ENCODE measurements around the gene HSD11B1L.

HSD11B1L gene

GRCh38 chr19:5713228-5713627 is 32.4 kb downstream of the HSD11B1L start:
- Histone ChIP-seq H3K18ac (ENCODE audit: low read depth in 1 of 2, low read length in 2 of 2) (no peak overlapping the region), H2AFZ (ENCODE audit: low read depth, low read length) (no peak overlapping the region), H3K27me3 (ENCODE audit: control insufficient read depth in 1 of 2, insufficient read depth in 1 of 2, low read length in 2 of 2) (no peaks in the 10 kb centered on the region), H2BK5ac (ENCODE audit: low read depth, low read length, poor library complexity, severe bottlenecking) (no peak overlapping the region), H3K36me3 (ENCODE audit: control insufficient read depth in 1 of 2, insufficient read depth in 2 of 2, low read depth in 1 of 2, low read length in 2 of 2) (peaks cover 53 to 57% of the 10 kb centered on the region in 2 experiments), H3K4me3 (ENCODE audit: insufficient read depth in 1 of 2, low read depth in 1 of 2, low read length in 2 of 2) (no peak overlapping the region), H4K91ac (ENCODE audit: low read length) (no peak overlapping the region), H2BK120ac (ENCODE audit: low read depth, low read length) (no peak overlapping the region), H3K27ac (ENCODE audit: low read length, poor library complexity, severe bottlenecking) (no peak overlapping the region), H3K79me1 (replicated peaks; ENCODE audit: low read length, poor library complexity, severe bottlenecking) (peaks cover 32% of the 10 kb centered on the region), H3K9ac (ENCODE audit: low read length) (no peak overlapping the region), H2BK15ac (ENCODE audit: low read depth, poor library complexity, severe bottlenecking) (no peak overlapping the region), H3K4me2 (ENCODE audit: low read length, poor library complexity, severe bottlenecking) (no peak overlapping the region), H4K8ac (ENCODE audit: low read length) (no peak overlapping the region), H2AK5ac (ENCODE audit: low read length, severe bottlenecking) (no peak overlapping the region), H3K9me3 (ENCODE audit: control insufficient read depth, low read length) (no peaks in the 10 kb centered on the region), H2BK12ac (ENCODE audit: low read length in 2 of 2) (no peak overlapping the region), H3K14ac (ENCODE audit: low read length in 2 of 2) (no peak overlapping the region), H3K23ac (ENCODE audit: low read length in 2 of 2) (no peak overlapping the region), H3K4ac (ENCODE audit: low read depth in 1 of 2, low read length in 2 of 2) (no peak overlapping the region), H3K4me1 (ENCODE audit: control insufficient read depth, insufficient read depth, low read depth, low read length) (peaks cover 9% of the 10 kb centered on the region)
- 95% methylated on average over 9 of the region's 9 CpGs for WGBS
- no peak for DNase-seq

DNA sequence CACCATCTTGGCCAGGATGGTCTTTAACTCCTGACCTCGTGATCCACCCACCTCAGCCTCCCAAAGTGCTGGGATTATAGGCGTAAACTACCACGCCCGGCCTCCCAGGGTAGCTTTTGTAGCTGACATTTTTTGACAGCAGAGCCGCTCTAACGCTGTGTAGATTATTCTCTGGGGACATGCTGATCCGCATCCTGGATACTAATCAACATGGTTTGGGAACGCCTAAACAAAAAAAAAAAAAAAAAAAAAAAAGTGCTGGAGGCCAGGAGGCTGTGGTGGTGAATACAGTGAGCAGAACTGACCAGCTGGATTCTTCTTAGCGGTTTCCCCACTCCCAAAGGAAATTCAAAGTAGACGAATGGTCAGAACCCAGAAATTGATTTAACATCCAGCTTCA is 34.0 kb downstream of the HSD11B1L start:
- H3K27me3 ChIP-seq (ENCODE audit: control insufficient read depth in 1 of 2, insufficient read depth in 1 of 2, low read length in 2 of 2), result no peaks in the 10 kb centered on the region
- no peak overlapping the region for H3K18ac ChIP-seq (ENCODE audit: low read depth in 1 of 2, low read length in 2 of 2)
- 97% methylated on average over 10 of the region's 10 CpGs for WGBS
- no peak overlapping the region for H4K8ac ChIP-seq (ENCODE audit: low read length)
- no peak overlapping the region for H2BK15ac ChIP-seq (ENCODE audit: low read depth, poor library complexity, severe bottlenecking)
- H3K4me1 ChIP-seq (ENCODE audit: control insufficient read depth, insufficient read depth, low read depth, low read length), result peaks cover 11% of the 10 kb centered on the region
- H3K23ac ChIP-seq (ENCODE audit: low read length in 2 of 2), result no peak overlapping the region
- no peak for DNase-seq
- H3K9ac ChIP-seq (ENCODE audit: low read length), result no peak overlapping the region
- no peak overlapping the region for H2BK120ac ChIP-seq (ENCODE audit: low read depth, low read length)
- H3K79me1 ChIP-seq (replicated peaks; ENCODE audit: low read length, poor library complexity, severe bottlenecking), result peaks cover 34% of the 10 kb centered on the region
- no peak overlapping the region for H3K4ac ChIP-seq (ENCODE audit: low read depth in 1 of 2, low read length in 2 of 2)
- H3K9me3 ChIP-seq (ENCODE audit: control insufficient read depth, low read length), result no peaks in the 10 kb centered on the region
- H3K4me2 ChIP-seq (ENCODE audit: low read length, poor library complexity, severe bottlenecking), result no peak overlapping the region
- no peak overlapping the region for H3K4me3 ChIP-seq (ENCODE audit: insufficient read depth in 1 of 2, low read depth in 1 of 2, low read length in 2 of 2)
- H4K91ac ChIP-seq (ENCODE audit: low read length), result no peak overlapping the region
- peaks cover 48% of the 10 kb centered on the region in 2 experiments for H3K36me3 ChIP-seq (ENCODE audit: control insufficient read depth in 1 of 2, insufficient read depth in 2 of 2, low read depth in 1 of 2, low read length in 2 of 2)
- H2BK5ac ChIP-seq (ENCODE audit: low read depth, low read length, poor library complexity, severe bottlenecking), result no peak overlapping the region
- H2AK5ac ChIP-seq (ENCODE audit: low read length, severe bottlenecking), result no peak overlapping the region
- no peak overlapping the region for H2BK12ac ChIP-seq (ENCODE audit: low read length in 2 of 2)
- no peak overlapping the region for H2AFZ ChIP-seq (ENCODE audit: low read depth, low read length)
- no peak overlapping the region for H3K27ac ChIP-seq (ENCODE audit: low read length, poor library complexity, severe bottlenecking)
- H3K14ac ChIP-seq (ENCODE audit: low read length in 2 of 2), result no peak overlapping the region

DNA sequence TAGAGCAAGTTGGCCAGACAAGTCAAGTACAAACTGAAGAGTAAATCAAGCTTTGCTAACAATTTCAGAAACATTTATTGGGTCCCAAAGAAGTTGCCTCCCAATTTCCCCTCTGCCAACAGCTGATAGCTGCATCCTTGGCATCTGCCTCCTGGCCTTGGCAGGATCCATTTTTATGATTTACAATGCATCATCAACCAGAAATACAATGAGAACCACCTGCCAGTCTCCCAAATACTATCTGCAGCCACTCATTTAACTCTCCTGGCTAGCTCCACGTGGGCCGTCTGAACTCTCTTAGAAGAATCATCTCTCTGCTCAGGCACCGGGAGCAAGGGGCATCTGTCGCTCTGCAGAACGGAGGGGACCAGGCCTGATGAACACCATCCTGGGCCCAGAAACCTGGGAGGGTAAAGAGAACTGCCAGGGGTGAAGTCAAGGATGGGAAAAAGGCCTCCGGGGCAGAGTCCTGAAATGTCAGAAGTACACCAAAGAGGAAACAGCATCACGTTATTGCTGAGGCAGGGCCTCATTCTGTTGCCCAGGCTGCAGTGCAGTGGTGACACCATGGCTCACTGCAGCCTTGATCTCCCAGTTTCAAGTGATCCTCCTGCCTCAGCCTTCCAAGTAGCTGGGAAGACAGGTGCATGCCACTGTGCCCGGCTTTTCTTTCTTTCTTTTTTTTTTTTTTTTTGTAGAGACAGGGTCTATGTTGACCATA is 36.5 kb downstream of the HSD11B1L start:
- H3K4ac ChIP-seq (ENCODE audit: low read depth in 1 of 2, low read length in 2 of 2), result no peak overlapping the region
- peak overlapping the region in 1 of 2 experiments; percentile 38 for H3K18ac ChIP-seq (ENCODE audit: low read depth in 1 of 2, low read length in 2 of 2)
- no peak overlapping the region for H4K91ac ChIP-seq (ENCODE audit: low read length)
- no peak overlapping the region for H3K4me2 ChIP-seq (ENCODE audit: low read length, poor library complexity, severe bottlenecking)
- H3K4me3 ChIP-seq (ENCODE audit: insufficient read depth in 1 of 2, low read depth in 1 of 2, low read length in 2 of 2), result no peak overlapping the region
- DNase-seq, result no peak
- no peak overlapping the region for H2BK5ac ChIP-seq (ENCODE audit: low read depth, low read length, poor library complexity, severe bottlenecking)
- H3K14ac ChIP-seq (ENCODE audit: low read length in 2 of 2), result no peak overlapping the region
- no peak overlapping the region for H3K27ac ChIP-seq (ENCODE audit: low read length, poor library complexity, severe bottlenecking)
- H3K79me1 ChIP-seq (replicated peaks; ENCODE audit: low read length, poor library complexity, severe bottlenecking), result peaks cover 15% of the 10 kb centered on the region
- no peak overlapping the region for H3K23ac ChIP-seq (ENCODE audit: low read length in 2 of 2)
- peak overlapping the region in 1 of 2 experiments; percentile 47 for H2BK12ac ChIP-seq (ENCODE audit: low read length in 2 of 2)
- 98% methylated on average over 8 of the region's 8 CpGs for WGBS
- peak overlapping the region; percentile 100 for H3K9ac ChIP-seq (ENCODE audit: low read length)
- H3K36me3 ChIP-seq (ENCODE audit: control insufficient read depth in 1 of 2, insufficient read depth in 2 of 2, low read depth in 1 of 2, low read length in 2 of 2), result peaks cover 23 to 28% of the 10 kb centered on the region in 2 experiments
- peaks cover 14% of the 10 kb centered on the region for H3K4me1 ChIP-seq (ENCODE audit: control insufficient read depth, insufficient read depth, low read depth, low read length)
- H3K27me3 ChIP-seq (ENCODE audit: control insufficient read depth in 1 of 2, insufficient read depth in 1 of 2, low read length in 2 of 2), result no peaks in the 10 kb centered on the region
- no peak overlapping the region for H4K8ac ChIP-seq (ENCODE audit: low read length)
- no peak overlapping the region for H2AFZ ChIP-seq (ENCODE audit: low read depth, low read length)
- no peak overlapping the region for H2BK120ac ChIP-seq (ENCODE audit: low read depth, low read length)
- H2AK5ac ChIP-seq (ENCODE audit: low read length, severe bottlenecking), result no peak overlapping the region
- H2BK15ac ChIP-seq (ENCODE audit: low read depth, poor library complexity, severe bottlenecking), result no peak overlapping the region
- no peaks in the 10 kb centered on the region for H3K9me3 ChIP-seq (ENCODE audit: control insufficient read depth, low read length)

GRCh38 chr19:5718037-5718578 is 37.3 kb downstream of the HSD11B1L start:
- Histone ChIP-seq H3K9me3 (ENCODE audit: control insufficient read depth, low read length) (no peaks in the 10 kb centered on the region), H2BK15ac (ENCODE audit: low read depth, poor library complexity, severe bottlenecking) (no peak overlapping the region), H3K9ac (ENCODE audit: low read length) (peak overlapping the region; percentile 100), H3K36me3 (ENCODE audit: control insufficient read depth in 1 of 2, insufficient read depth in 2 of 2, low read depth in 1 of 2, low read length in 2 of 2) (peaks cover 16 to 20% of the 10 kb centered on the region in 2 experiments), H3K4me2 (ENCODE audit: low read length, poor library complexity, severe bottlenecking) (peak overlapping the region; percentile 79), H2BK120ac (ENCODE audit: low read depth, low read length) (no peak overlapping the region), H3K27me3 (ENCODE audit: control insufficient read depth in 1 of 2, insufficient read depth in 1 of 2, low read length in 2 of 2) (no peaks in the 10 kb centered on the region), H3K79me1 (replicated peaks; ENCODE audit: low read length, poor library complexity, severe bottlenecking) (peaks cover 11% of the 10 kb centered on the region), H3K4me1 (ENCODE audit: control insufficient read depth, insufficient read depth, low read depth, low read length) (peaks cover 14% of the 10 kb centered on the region), H2BK12ac (ENCODE audit: low read length in 2 of 2) (no peak overlapping the region), H3K4me3 (ENCODE audit: insufficient read depth in 1 of 2, low read depth in 1 of 2, low read length in 2 of 2) (peak overlapping the region in 1 of 2 experiments; percentile 96), H3K18ac (ENCODE audit: low read depth in 1 of 2, low read length in 2 of 2) (no peak overlapping the region), H2AK5ac (ENCODE audit: low read length, severe bottlenecking) (no peak overlapping the region), H2BK5ac (ENCODE audit: low read depth, low read length, poor library complexity, severe bottlenecking) (no peak overlapping the region), H3K14ac (ENCODE audit: low read length in 2 of 2) (no peak overlapping the region), H3K27ac (ENCODE audit: low read length, poor library complexity, severe bottlenecking) (peak overlapping the region; percentile 45), H3K23ac (ENCODE audit: low read length in 2 of 2) (no peak overlapping the region), H2AFZ (ENCODE audit: low read depth, low read length) (no peak overlapping the region), H3K4ac (ENCODE audit: low read depth in 1 of 2, low read length in 2 of 2) (no peak overlapping the region), H4K91ac (ENCODE audit: low read length) (no peak overlapping the region), H4K8ac (ENCODE audit: low read length) (no peak overlapping the region)
- 40% methylated on average over 13 of the region's 14 CpGs for WGBS
- peak; percentile 86 for DNase-seq
